HG03520 (cell line): ENCODE results near the gene AMZ2.
A peak's percentile ranks its signal among the peaks of the same experiment; 100 is the strongest.
"Not testable (repeated sequence)": the region's sequence is repeated elsewhere in the genome, so short reads cannot be mapped to it uniquely, and the experiment has no call there.

Experiments
- ATAC-seq: cut with Tn5 transposase; IDR thresholded peaks from one replicate; pipeline ENCODE4 v1.9.1; 2021; ENCODE audit warnings: mild to moderate bottlenecking, moderate library complexity; ENCODE audit not compliant: unreplicated experiment

The AMZ2 gene

GRCh38 chr17:68219429-68219828, 28.4 kb upstream of the AMZ2 start:
- ATAC-seq: not testable (repeated sequence)

- not testable (repeated sequence) for ATAC-seq
Measured at GRCh38 chr17:68220186-68220585, 27.7 kb upstream of the AMZ2 start.

GRCh38 chr17:68220786-68221185, 27.1 kb upstream of the AMZ2 start:
- not testable (repeated sequence) for ATAC-seq

- ATAC-seq: no peak
Measured at GRCh38 chr17:68221786-68222185, 26.1 kb upstream of the AMZ2 start.

GRCh38 chr17:68222606-68223005, 25.2 kb upstream of the AMZ2 start:
- ATAC-seq: no peak

GRCh38 chr17:68225055-68225454, 22.8 kb upstream of the AMZ2 start:
- not testable (repeated sequence) for ATAC-seq

- ATAC-seq: not testable (repeated sequence)
Measured at GRCh38 chr17:68228039-68228680, 19.7 kb upstream of the AMZ2 start.

- ATAC-seq: no peak
Measured at GRCh38 chr17:68228817-68229570, 18.8 kb upstream of the AMZ2 start.

GRCh38 chr17:68229619-68230018, 18.2 kb upstream of the AMZ2 start:
- no peak for ATAC-seq

- not testable (repeated sequence) for ATAC-seq
Measured at GRCh38 chr17:68231131-68231530, 16.7 kb upstream of the AMZ2 start.

- ATAC-seq: no peak
Measured at GRCh38 chr17:68231541-68231940, 16.3 kb upstream of the AMZ2 start.

- ATAC-seq: not testable (repeated sequence)
Measured at GRCh38 chr17:68232741-68233140, 15.1 kb upstream of the AMZ2 start.

GRCh38 chr17:68234726-68235335, 13.0 kb upstream of the AMZ2 start:
- not testable (repeated sequence) for ATAC-seq

- not testable (repeated sequence) for ATAC-seq
Measured at GRCh38 chr17:68235336-68235791, 12.5 kb upstream of the AMZ2 start.

GRCh38 chr17:68237369-68238163, 10.3 kb upstream of the AMZ2 start:
- ATAC-seq: peak; percentile 64

GRCh38 chr17:68238164-68238870, 9.5 kb upstream of the AMZ2 start:
- no peak for ATAC-seq

GRCh38 chr17:68238871-68239253, 9.0 kb upstream of the AMZ2 start:
- ATAC-seq: no peak

- ATAC-seq: no peak
Measured at GRCh38 chr17:68239632-68240366, 8.0 kb upstream of the AMZ2 start.

- no peak for ATAC-seq
Measured at GRCh38 chr17:68246271-68247028, 1.4 kb upstream of the AMZ2 start.
